Smooth muscle cell (in vitro differentiated cells): Measurements from ENCODE around the gene RNF180. TPM values are rescaled to one million over a fixed set of nuclear protein-coding genes. Genes with fewer than 3 reads are reported as not detected.
"Not testable (repeated sequence)": the region's sequence is repeated elsewhere in the genome, so short reads cannot be mapped to it uniquely, and the experiment has no call there.

ENCODE experiments used
- DNase-seq: peaks from one replicate; lab custom pipeline; 2025; ENCODE audit not compliant: unreplicated experiment; lab: John Stamatoyannopoulos, UW
- H2AFZ ChIP-seq: fragments of 200-600 bp; sonication (generic); 2 replicates; pipeline ENCODE4 v1.6.0; 2016; ENCODE audit warnings: antibody characterized with exemption, low read depth, mild to moderate bottlenecking
- H3F3A ChIP-seq: fragments of 200-600 bp; sonication (generic); 2 replicates; pipeline ENCODE4 v1.6.0; 2017; ENCODE audit warnings: antibody characterized with exemption, low read depth
- H3K27ac ChIP-seq: fragments of 200-600 bp; sonication (generic); 2 replicates; pipeline ENCODE4 v1.5.1; 2016; ENCODE audit warnings: low read depth, mild to moderate bottlenecking
- H3K27me3 ChIP-seq: fragments of 200-600 bp; sonication (generic); 2 replicates; pipeline ENCODE4 v1.6.1; 2016; ENCODE audit warnings: low read depth, mild to moderate bottlenecking
- H3K36me3 ChIP-seq: fragments of 200-600 bp; sonication (generic); 2 replicates; pipeline ENCODE4 v1.5.1; 2016; ENCODE audit warnings: low read depth
- H3K4me1 ChIP-seq: fragments of 200-600 bp; sonication (generic); 2 replicates; pipeline ENCODE4 v1.5.1; 2016; ENCODE audit warnings: low read depth
- H3K4me2 ChIP-seq: fragments of 200-600 bp; sonication (generic); 2 replicates; pipeline ENCODE4 v1.6.0; 2016; ENCODE audit warnings: mild to moderate bottlenecking
- H3K4me3 ChIP-seq: fragments of 200-600 bp; sonication (generic); 2 replicates; pipeline ENCODE4 v1.5.1; 2016; ENCODE audit warnings: mild to moderate bottlenecking
- H3K79me2 ChIP-seq: fragments of 200-600 bp; sonication (generic); 2 replicates; pipeline ENCODE4 v1.6.0; 2016; ENCODE audit warnings: low read depth, mild to moderate bottlenecking
- H3K9ac ChIP-seq: fragments of 200-600 bp; sonication (generic); 2 replicates; pipeline ENCODE4 v1.6.0; 2016; ENCODE audit warnings: low read depth
- H3K9me3 ChIP-seq: fragments of 200-600 bp; sonication (generic); replicated peaks from 2 replicates; pipeline ENCODE4 v1.5.1; 2016; ENCODE audit warnings: low read depth
- H4K20me1 ChIP-seq: fragments of 200-600 bp; sonication (generic); 2 replicates; pipeline ENCODE4 v1.6.0; 2016; ENCODE audit warnings: low read depth
- WGBS: methylation state at CpG from one replicate; pipeline ENCODE4 v1.1.7; 2016; ENCODE audit warnings: low lambda C conversion rate; 5-methylcytosine and 5-hydroxymethylcytosine counted together
- polyA plus RNA-seq: library from polyadenylated mRNA; unstranded; fragments of >200 nt; fragmentation: Nextera tagmentation; extraction: Ambion mirVana; gene quantifications from 2 replicates; pipeline ENCODE4 v1.2.1, GENCODE V29; 2016
- total RNA-seq: library from RNA; depleted of rRNA; stranded (reverse); fragments of >200 nt; gene quantifications from 2 replicates; pipeline ENCODE4 v1.2.3, GENCODE V29; 2014
- TF ChIP-seq, protein P1 (sequence below): fragments of 200-600 bp; sonication (generic); IDR thresholded peaks from 2 replicates; pipeline ENCODE4 v1.5.1; 2017; ENCODE audit warnings: borderline replicate concordance, mild to moderate bottlenecking, antibody characterized with exemption; ENCODE audit not compliant: insufficient read depth, poor library complexity, severe bottlenecking

The RNF180 gene
- total and polyA plus RNA-seq, 2 experiments from 2014 or later = 3.0 to 3.8 TPM

DNA sequence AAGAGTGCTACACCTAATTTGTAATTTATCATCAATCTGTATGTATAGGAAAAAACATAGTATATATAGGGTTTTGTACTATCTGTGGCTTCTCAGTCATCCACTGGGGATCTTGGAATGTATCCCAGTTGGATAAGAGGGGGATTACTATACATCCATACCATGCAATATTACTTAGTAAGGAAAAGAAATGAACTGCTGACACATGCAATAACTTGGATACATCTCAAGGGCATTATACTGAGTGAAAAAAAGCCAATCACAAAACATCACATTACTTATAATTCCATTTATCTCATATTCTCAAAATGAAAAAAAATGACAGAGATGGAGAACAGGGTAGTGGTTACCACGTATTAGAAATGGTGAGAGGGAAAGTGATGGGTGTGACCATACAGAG, 231.9 kb downstream of the RNF180 start:
- H3K4me3 ChIP-seq = no peak overlapping the region
- H3K36me3 ChIP-seq = no peaks in the 10 kb centered on the region
- H3K27ac ChIP-seq = no peak overlapping the region
- no peaks in the 10 kb centered on the region for H3K9me3 ChIP-seq
- no peak overlapping the region for H3K9ac ChIP-seq
- H3K4me2 ChIP-seq = no peak overlapping the region
- 80% methylated on average over 1 of the region's 1 CpG for WGBS
- TF ChIP-seq, protein P1, sequence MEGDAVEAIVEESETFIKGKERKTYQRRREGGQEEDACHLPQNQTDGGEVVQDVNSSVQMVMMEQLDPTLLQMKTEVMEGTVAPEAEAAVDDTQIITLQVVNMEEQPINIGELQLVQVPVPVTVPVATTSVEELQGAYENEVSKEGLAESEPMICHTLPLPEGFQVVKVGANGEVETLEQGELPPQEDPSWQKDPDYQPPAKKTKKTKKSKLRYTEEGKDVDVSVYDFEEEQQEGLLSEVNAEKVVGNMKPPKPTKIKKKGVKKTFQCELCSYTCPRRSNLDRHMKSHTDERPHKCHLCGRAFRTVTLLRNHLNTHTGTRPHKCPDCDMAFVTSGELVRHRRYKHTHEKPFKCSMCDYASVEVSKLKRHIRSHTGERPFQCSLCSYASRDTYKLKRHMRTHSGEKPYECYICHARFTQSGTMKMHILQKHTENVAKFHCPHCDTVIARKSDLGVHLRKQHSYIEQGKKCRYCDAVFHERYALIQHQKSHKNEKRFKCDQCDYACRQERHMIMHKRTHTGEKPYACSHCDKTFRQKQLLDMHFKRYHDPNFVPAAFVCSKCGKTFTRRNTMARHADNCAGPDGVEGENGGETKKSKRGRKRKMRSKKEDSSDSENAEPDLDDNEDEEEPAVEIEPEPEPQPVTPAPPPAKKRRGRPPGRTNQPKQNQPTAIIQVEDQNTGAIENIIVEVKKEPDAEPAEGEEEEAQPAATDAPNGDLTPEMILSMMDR = no peak
- H3K79me2 ChIP-seq = no peaks in the 10 kb centered on the region
- no peaks in the 10 kb centered on the region for H3F3A ChIP-seq
- DNase-seq = no peak
- no peaks in the 10 kb centered on the region for H3K27me3 ChIP-seq
- no peaks in the 10 kb centered on the region for H4K20me1 ChIP-seq
- no peaks in the 10 kb centered on the region for H3K4me1 ChIP-seq
- no peak overlapping the region for H2AFZ ChIP-seq

DNA sequence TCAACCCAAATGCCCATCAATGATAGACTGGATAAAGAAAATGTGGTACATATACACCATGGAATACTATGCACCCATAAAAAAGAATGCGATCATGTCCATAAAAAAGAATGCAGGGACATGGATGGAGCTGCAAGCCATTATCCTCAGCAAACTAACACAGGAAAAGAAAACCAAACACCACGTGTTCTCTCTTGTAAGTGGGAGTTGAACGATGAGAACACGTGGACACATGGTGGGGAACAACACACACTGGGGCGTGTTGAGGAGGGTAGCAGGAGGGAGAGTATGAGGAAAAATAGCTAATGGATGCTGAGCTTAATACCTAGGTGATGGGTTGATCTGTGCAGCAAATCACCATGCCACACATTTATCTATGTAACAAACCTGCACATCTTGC, 233.1 kb downstream of the RNF180 start:
- not testable (repeated sequence) for H3K9me3 ChIP-seq, H3F3A ChIP-seq, H3K4me2 ChIP-seq, H3K27me3 ChIP-seq, H3K4me1 ChIP-seq, H4K20me1 ChIP-seq, H3K4me3 ChIP-seq, H3K9ac ChIP-seq, H2AFZ ChIP-seq, H3K36me3 ChIP-seq, H3K79me2 ChIP-seq, DNase-seq, H3K27ac ChIP-seq
- WGBS = 90% methylated on average over 5 of the region's 5 CpGs

DNA sequence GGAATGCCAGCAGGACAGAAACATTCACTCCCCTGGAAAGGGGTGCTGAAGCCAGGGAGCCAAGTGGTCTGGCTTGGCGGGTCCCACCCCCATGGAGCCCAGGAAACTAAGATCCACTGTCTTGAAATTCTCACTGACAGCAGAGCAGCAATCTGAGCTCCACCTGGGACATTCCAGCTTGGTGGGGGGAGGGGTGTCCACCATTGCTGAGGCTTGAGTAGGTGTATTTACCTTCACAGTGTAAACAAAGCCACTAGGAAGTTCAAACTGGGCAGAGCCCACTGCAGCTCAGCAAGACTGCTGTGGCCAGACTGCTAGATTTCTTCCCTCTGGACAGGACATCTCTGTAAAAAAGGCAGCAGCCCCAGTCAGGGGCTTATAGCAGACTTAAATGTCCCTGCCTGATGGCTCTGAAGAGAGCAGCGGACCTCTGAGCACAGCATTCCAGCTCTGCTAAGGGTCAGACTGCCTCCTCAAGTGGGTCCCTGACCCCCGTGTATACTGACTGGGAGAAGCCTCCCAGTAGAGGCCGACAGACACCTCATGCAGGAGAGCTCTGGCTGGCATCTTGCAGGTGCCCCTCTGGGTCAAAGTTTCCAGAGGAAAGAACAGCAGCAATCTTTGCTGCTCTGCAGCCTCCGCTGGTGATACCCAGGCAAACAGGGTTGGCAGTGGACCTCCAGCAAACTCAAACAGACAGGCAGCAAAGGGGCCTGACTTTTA, 241.6 kb downstream of the RNF180 start:
- not testable (repeated sequence) for H3K27ac ChIP-seq, H4K20me1 ChIP-seq, H3K27me3 ChIP-seq, H2AFZ ChIP-seq, H3F3A ChIP-seq, H3K9ac ChIP-seq, H3K9me3 ChIP-seq, H3K4me1 ChIP-seq, H3K36me3 ChIP-seq, DNase-seq, H3K4me3 ChIP-seq, H3K79me2 ChIP-seq, H3K4me2 ChIP-seq
- 80% methylated on average over 5 of the region's 5 CpGs for WGBS

DNA sequence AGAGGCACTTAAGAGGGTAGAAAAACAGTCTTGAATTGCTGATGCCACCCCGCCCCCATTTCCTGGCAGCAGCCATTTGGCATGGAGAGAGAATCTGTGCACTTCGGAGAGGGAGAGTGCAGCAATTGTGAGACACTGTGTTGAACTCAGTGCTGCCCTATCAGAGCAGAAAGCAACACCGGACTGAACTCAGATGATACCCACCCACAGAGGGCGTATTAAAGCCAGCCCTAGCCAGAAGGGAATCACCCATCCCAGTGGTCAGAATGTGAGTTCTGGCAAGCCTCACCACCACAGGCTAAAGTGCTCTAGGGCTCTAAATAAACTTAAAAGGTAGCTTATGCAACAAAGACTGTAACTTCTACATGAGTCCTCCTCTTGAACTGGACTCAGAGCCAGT, 251.7 kb downstream of the RNF180 start:
- no peaks in the 10 kb centered on the region for H3K27me3 ChIP-seq
- no peak overlapping the region for H2AFZ ChIP-seq
- DNase-seq = no peak
- no peak overlapping the region for H3K27ac ChIP-seq
- no peaks in the 10 kb centered on the region for H3K36me3 ChIP-seq
- H3K4me1 ChIP-seq = no peaks in the 10 kb centered on the region
- no peak overlapping the region for H3K4me3 ChIP-seq
- H3K4me2 ChIP-seq = no peak overlapping the region
- H3K9ac ChIP-seq = no peak overlapping the region
- TF ChIP-seq, protein P1 = no peak
- H4K20me1 ChIP-seq = no peaks in the 10 kb centered on the region
- 64% methylated on average over 4 of the region's 4 CpGs for WGBS
- H3K9me3 ChIP-seq = no peaks in the 10 kb centered on the region
- H3F3A ChIP-seq = no peaks in the 10 kb centered on the region
- H3K79me2 ChIP-seq = no peaks in the 10 kb centered on the region
